Dendritic cell treated with granulocyte-macrophage colony-stimulating factor and Interleukin-4, amounts not matched to agents 40 ng/mL and 50 ng/mL, for 4 days (primary cell): ENCODE results near the gene ACP6.

Experiments
- H3K27ac Mint-ChIP-seq: one replicate; pipeline ENCODE4 v1.8.0; 2022; ENCODE audit warnings: mild to moderate bottlenecking, mixed read lengths
- H3K27me3 Mint-ChIP-seq: one replicate; pipeline ENCODE4 v1.8.0; 2022; ENCODE audit warnings: mild to moderate bottlenecking, mixed read lengths
- H3K36me3 Mint-ChIP-seq: one replicate; pipeline ENCODE4 v1.8.0; 2022; ENCODE audit warnings: low read depth, mixed read lengths
- H3K4me1 Mint-ChIP-seq: one replicate; pipeline ENCODE4 v1.8.0; 2022; ENCODE audit warnings: low read depth, mixed read lengths
- H3K4me3 Mint-ChIP-seq: one replicate; pipeline ENCODE4 v1.8.0; 2022; ENCODE audit warnings: mild to moderate bottlenecking, moderate library complexity, mixed read lengths
- H3K9me3 Mint-ChIP-seq: one replicate; pipeline ENCODE4 v1.8.0; 2022; ENCODE audit warnings: mixed read lengths
- intact Hi-C: fragments of 100-400 bp; cut with micrococcal nuclease; formaldehyde crosslinking; loops from one replicate; pipeline ENCODE4 v1.15.0; 2022

Gene ACP6

GRCh38 chr1:147600119-147601111 is 69.9 kb downstream of the ACP6 start:
- peaks cover 16% of the 10 kb centered on the region for H3K36me3 Mint-ChIP-seq
- H3K27me3 Mint-ChIP-seq, result peaks cover 25% of the 10 kb centered on the region
- peak overlapping the region; percentile 73 for H3K27ac Mint-ChIP-seq
- no peaks in the 10 kb centered on the region for H3K9me3 Mint-ChIP-seq
- intact Hi-C loops, result loop anchor here (1.0 kb wide), 1 partner anchor 27 kb away; no protein-coding TSS in a partner anchor
- peak overlapping the region; percentile 82 for H3K4me3 Mint-ChIP-seq
- H3K4me1 Mint-ChIP-seq, result peaks cover 31% of the 10 kb centered on the region

DNA sequence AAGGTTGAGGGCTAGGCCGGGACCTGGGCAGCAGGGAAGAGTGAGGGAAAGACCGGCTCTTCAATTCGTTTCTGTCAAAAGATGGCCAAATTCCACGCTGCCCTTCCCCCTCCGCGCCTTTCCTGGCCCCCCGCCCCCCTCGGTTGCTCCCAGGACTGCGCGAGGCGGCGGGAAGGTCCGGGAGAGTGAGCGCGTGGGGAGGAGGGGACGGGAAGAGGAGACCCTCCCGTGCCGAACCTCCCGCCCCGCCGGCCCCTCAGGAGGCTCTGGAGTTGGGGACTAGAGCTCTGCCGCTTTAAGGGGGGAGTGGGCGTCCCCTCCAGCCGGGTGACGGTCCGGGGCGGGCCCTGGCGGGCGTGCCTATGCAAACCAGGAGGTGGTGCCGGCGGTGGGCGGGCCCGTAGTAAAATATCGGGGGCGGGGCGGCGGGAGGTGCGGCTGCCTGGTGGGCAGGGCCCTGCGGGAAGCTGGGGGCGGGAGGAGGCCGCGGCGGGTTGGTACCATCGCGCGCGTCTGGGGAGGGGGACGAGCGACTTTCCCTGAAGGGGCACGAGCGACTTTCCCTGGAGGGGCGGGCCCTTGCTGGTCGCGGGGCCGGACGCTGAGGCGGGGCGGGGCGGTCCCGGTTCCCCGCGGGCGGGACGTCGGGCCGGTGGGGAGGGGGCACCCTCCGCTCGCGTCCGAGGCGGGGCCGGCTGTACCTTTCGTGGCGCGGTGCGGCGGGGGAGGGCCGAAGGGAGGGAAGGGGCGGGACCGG is 70.8 kb downstream of the ACP6 start:
- Mint-ChIP-seq H3K4me1 (peaks cover 31% of the 10 kb centered on the region), H3K9me3 (no peaks in the 10 kb centered on the region), H3K27ac (peak overlapping the region; percentile 73), H3K27me3 (peaks cover 25% of the 10 kb centered on the region), H3K4me3 (peak overlapping the region; percentile 82), H3K36me3 (peaks cover 7% of the 10 kb centered on the region)
- intact Hi-C loops, result loop anchor here (1.0 to 2.0 kb wide), 3 partner anchors 28 to 71 kb away; partner anchors contain the start of gene ACP6

DNA sequence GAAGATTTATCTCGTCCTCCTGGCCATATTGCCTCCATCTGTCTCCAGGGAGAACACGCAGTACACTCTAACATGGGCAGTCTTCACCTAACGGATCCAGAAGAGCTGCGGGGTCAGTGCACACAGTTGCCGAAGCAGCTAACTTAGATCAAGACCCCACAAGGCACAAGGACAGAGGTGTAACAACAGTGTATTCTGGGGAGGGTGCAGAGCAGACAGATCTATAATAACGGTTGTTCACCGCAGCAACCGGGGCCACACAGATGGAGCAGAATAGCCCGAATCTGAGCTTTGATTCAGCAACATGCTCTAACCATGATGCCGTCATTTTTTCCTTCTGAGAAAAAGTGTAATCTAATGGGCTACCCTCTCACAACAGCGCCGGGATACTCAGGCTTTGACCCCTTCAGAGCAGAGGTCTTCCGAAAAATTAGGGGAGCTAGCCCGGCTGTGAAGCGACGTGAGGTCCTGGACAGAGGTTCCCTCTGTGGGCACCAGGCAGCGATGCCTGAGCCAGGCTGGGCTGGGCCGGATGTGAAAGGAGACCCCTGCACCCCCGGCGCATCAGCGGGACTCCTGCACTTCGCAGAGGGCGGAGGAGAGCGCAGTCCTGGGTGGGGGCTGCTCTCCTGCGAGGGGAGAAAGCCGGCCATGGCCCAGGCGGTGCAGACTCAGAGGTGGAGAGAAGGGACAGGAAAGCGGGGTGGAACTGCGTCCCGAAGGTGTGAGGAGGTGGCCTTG is 71.5 kb downstream of the ACP6 start:
- peak overlapping the region; percentile 82 for H3K4me3 Mint-ChIP-seq
- H3K4me1 Mint-ChIP-seq, result peaks cover 31% of the 10 kb centered on the region
- peaks cover 25% of the 10 kb centered on the region for H3K27me3 Mint-ChIP-seq
- no peaks in the 10 kb centered on the region for H3K9me3 Mint-ChIP-seq
- peaks cover 5% of the 10 kb centered on the region for H3K36me3 Mint-ChIP-seq
- peak overlapping the region; percentile 73 for H3K27ac Mint-ChIP-seq
- intact Hi-C loops, result loop anchor here (1.0 to 2.0 kb wide), 2 partner anchors 36 to 72 kb away; partner anchors contain the start of gene ACP6

GRCh38 chr1:147597010-147597409 is 73.3 kb downstream of the ACP6 start:
- Mint-ChIP-seq H3K9me3 (no peaks in the 10 kb centered on the region), H3K27ac (no peak overlapping the region), H3K4me3 (no peak overlapping the region), H3K4me1 (peaks cover 19% of the 10 kb centered on the region), H3K27me3 (peaks cover 26% of the 10 kb centered on the region), H3K36me3 (peaks cover 5% of the 10 kb centered on the region)
- intact Hi-C loops, result no loop called here
